ENCODE results near the gene PDE9A.
"Not testable (repeated sequence)": the region's sequence is repeated elsewhere in the genome, so short reads cannot be mapped to it uniquely, and the experiment has no call there.

PDE9A gene

DNA sequence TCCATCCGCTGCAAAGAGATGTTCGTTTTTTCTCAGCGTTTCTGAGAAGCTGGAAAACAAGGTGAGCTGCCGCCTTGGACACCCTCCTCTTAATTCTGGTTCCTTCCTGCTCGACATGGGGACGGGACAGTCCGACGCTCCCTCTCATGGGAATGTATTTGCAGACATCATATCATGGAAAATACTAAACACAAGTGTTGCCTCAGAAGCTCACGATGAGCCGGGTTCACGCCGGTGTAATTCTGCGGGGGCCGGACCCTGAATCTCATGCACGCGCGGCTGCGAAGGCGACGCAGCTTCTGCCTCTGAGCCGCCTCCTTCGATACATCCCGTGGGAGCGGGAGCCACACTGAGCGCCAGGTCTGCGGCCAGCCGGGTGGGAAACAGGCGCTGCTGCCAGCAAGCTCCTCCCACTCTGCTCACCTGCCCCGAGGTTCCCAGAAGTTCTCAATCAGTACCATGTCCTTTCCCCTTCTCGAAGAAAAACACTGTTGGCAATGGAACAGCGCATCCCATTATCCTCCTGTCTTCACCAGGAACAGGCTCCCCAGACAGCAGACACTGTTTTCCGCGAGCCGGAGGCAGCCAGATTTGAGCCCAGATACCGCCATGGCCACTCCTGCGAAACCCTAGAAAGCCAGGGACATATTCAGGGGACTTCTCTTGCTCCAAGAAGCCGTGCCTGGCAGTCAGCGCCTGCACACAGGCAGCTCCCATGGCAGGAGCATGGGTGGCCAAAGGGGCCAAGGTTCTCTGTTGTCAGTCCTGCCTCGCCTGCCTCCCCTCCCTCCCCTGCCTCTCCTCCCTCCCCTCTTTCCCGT lies 127.9 kb downstream of the PDE9A start:
- no peak overlapping the region for H3K27ac ChIP-seq
- DNase-seq (ENCODE audit: low read depth, low spot score) = no peak

DNA sequence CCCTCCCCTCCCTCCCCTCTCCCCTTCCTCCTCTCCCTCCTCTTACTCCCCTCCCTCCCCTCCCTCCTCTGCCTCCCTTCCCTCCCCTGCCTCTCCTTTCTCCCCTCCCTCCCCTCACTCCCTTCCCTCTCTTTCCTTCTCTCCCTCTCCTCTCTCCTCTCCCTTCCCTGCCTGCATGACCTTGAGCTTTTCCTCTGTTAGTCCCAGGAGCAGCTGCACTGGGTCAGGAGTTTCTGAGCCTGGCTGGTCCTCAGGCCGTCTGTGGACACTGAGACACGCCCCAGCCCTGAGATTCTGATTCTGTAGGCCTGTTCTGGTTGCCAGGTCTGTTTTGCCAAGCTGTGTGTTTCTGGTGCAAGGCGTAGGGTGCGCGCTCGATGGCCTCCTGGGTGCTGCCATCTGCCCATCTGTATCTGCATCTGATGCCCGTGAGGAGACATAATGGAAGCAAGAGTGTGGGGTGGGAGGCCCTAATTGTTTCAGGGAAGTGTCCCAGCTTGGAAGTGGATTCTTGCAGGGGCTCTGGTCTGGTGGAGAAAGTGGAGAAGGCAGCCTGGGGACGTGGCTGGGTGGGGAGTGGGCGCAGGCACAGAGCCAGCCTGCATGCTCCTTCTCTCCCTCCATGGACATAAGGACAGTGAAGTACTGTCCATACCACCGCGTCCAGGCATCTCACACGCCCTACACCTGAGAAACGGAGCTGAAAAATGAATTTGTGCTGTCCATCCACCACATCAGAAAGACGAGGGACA lies 128.7 kb downstream of the PDE9A start:
- DNase-seq (ENCODE audit: low read depth, low spot score) = no peak
- H3K27ac ChIP-seq = no peak overlapping the region

DNA sequence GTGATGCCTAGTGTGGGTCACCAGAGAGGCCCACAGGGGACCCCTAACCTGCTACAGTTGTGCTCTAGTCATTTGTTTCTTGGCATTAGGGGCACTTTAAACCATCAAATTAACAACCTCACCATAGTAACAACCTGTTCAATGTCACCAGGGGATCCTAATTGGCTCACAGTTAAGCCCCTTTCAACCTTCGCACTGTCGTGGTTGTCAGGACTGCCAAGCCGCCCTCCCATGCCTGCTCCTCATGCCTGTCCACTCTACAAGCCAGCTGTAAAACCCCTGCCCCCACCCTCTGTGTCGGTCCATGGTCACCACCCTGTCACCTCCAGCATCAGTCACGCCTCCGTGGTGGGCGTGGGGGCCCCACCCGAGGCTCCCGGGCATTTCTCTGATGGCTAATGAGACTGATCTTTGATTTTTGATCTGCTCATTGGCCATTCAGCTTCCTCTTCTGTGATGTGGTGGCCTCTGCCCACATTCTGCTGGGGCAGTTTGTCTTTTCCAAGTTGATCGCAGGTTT lies 129.4 kb downstream of the PDE9A start:
- no peak for DNase-seq (ENCODE audit: low read depth, low spot score)
- no peak overlapping the region for H3K27ac ChIP-seq

DNA sequence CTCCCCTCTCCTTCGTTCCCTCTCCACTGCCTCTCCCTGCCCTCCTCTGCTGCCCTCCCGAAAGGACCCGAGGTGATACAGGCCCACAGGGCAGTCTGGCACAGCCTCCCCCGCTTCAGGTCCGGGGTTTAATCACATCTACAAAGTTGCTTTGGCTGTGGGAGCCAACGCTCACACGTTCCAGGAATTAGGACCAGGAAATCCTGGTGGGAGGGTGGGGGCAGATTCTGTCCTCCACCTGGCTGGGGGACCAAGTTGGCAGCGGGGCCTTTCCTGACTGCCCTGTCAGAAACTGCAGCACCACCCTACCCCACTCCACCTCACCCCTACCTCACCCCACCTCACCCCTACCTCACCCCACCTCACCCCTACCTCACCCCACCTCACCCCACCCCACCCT lies 130.9 kb downstream of the PDE9A start:
- DNase-seq (ENCODE audit: low read depth, low spot score) = no peak
- H3K27ac ChIP-seq = no peak overlapping the region

GRCh38 chr21:42784896-42785451 lies 131.6 kb downstream of the PDE9A start:
- DNase-seq (ENCODE audit: low read depth, low spot score) = no peak
- H3K27ac ChIP-seq = no peak overlapping the region

DNA sequence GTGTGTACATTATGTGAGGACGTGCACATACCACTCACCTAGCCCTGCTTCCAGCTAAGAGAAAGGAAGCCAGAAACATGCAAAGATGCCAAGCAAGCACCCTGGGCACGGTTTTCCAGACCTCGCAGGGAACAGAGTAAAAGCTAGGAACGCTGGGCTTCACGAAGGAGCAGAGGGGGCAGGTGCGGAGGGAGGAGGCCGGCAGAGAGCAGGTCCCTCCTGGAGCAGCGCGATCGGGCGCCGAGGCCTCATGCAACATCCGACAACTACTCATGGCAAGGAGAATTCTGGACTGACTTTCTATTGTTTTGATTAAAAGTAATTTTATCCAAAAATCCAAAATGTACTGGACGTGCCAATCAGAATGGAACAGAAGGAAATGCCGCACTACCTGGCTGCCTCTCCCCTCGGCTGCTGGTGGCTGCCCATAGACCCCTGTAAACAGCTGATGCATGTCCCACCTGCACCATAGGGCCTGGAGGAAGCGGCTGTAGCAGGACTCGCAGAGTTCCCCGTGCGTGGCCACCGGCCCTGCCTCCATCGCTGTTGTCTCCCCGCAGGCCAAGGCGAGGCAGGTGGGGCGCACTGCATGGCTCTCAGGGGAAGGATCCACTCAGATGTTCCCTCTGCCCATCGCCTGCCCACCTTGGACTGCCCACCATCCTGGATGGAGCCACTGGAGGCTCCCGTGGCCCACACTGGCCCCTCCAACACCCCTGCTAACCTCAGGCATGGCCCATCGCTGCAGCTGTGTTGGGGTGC lies 132.4 kb downstream of the PDE9A start:
- no peak overlapping the region for H3K27ac ChIP-seq
- no peak for DNase-seq (ENCODE audit: low read depth, low spot score)

- DNase-seq (ENCODE audit: low read depth, low spot score) = no peak
- no peak overlapping the region for H3K27ac ChIP-seq
Measured at GRCh38 chr21:42786884-42787283, 133.5 kb downstream of the PDE9A start.

DNA sequence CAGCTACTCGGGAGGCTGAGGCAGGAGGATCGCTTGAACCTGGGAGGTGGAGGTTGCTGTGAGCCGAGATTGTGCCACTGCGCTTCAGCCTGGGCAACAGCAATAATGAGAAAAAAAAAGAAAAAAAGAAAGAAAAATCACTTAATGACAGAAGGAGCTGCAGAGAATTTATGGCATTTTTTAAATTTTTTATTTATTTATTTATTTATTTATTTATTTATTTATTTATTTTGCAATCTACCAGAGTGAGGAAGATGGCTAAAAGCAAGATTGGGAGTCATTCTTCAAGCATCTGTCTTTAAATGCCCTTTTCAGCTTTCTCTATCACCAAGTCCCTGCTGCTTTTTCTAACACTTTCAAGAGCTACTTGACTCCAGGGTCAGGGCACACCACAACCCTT lies 134.2 kb downstream of the PDE9A start:
- no peak overlapping the region for H3K27ac ChIP-seq
- DNase-seq (ENCODE audit: low read depth, low spot score) = no peak

DNA sequence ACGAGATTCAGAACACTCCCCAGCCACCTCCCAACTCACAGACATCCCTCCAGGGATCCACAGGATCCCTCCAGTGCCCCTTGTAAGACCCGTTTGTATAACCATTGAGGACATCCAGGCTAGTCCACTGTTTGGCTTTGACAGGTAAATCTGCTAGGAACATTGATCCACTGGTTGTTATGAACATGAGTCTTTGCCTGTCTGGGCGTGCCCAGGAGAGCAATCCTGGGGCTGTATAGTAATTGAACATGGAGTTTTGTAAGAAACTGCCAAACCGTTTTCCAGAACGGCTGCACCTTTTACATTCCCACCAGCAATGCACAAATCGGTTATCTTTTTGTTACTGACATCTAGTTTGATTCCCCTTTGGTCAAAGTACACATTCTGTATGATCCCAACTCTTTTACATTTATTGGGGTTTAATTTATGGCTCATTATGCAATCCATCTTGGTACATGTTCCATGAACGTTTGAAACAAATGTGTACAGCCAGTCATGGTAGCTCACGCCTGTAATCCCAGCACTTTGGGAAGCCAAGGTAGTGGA lies 137.2 kb downstream of the PDE9A start:
- no peak overlapping the region for H3K27ac ChIP-seq
- DNase-seq (ENCODE audit: low read depth, low spot score) = no peak

GRCh38 chr21:42793774-42794173 lies 140.4 kb downstream of the PDE9A start:
- no peak for DNase-seq (ENCODE audit: low read depth, low spot score)
- H3K27ac ChIP-seq = no peak overlapping the region

DNA sequence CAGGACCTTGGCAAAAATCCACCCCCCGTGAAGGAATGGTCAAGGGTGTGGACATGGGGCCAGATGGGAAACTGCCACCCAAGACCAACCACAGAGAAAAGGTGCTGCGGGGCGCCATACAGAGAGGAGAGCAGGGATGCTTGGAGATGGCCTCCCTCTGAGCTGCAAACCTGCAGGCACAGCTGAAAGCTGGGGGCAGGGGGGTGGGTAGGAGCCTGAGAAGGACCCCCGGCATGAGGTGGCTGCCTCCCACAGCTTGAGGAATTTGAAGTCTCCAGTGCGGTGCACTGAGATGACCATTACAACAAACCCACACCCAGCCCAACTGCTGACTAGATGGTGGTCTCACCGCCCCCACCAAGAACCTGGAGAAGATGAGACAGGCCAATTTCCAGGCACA lies 141.1 kb downstream of the PDE9A start:
- H3K27ac ChIP-seq = no peak overlapping the region
- no peak for DNase-seq (ENCODE audit: low read depth, low spot score)

DNA sequence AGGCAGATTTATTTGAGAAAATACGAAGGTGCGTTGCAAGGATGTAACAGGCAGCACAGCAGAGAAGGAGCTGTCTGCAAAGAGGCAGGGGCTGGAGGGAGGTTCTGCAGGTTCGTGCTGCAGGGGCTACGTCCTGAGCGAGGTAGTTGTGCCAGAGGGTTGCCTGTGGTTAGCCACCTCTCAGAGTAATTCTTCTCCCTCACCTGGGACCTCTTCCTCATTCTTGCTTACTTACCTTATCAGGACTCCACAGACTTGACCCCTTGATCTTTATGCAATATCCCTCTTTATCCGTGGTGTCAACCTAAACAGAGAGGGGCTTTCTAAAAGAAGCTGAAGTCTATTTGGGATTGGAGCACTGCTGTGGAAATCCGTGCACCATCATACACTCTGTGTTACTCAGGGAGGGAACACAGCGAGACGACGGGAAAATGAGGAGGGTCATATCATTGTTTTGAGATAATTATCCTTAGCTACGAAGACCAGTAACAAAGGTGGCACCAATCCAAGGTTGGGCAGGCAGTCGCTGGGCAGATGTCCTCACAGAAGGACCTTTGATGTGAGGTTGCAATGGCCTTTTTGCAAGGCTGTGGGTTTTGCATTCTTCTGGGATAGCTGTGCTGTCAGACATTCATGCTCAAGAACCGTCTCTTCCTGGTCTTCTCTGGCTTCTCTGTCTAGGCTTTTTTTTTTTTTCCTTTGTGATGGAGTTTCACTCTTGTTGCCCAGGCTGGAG lies 143.1 kb downstream of the PDE9A start:
- DNase-seq (ENCODE audit: low read depth, low spot score) = no peak
- H3K27ac ChIP-seq = no peak overlapping the region

DNA sequence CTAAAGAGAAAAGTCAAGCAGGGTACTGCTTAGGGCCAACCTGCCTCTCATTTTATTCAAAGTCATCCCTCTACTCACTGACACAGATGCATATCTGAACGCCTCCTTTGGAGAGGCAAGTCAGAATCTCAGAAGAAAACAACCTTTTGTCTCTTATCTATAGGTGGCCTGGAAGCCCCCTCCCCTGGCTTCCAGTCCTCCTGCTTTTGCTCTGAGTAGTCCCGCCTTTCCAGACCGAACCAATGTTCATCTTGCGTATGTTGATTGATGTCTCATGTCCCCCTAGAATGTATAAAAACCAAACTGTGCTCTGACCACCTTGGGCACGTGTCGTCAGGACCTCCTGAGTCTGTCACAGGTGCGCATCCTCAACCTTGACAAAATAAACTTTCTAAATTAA lies 144.1 kb downstream of the PDE9A start:
- DNase-seq (ENCODE audit: low read depth, low spot score) = no peak
- H3K27ac ChIP-seq = no peak overlapping the region

- H3K27ac ChIP-seq = no peak overlapping the region
- DNase-seq (ENCODE audit: low read depth, low spot score) = no peak
Measured at GRCh38 chr21:42798106-42798505, 144.7 kb downstream of the PDE9A start.

GRCh38 chr21:42799516-42799915 lies 146.1 kb downstream of the PDE9A start:
- DNase-seq (ENCODE audit: low read depth, low spot score) = peak; percentile 49
- H3K27ac ChIP-seq = peak overlapping the region; percentile 60

DNA sequence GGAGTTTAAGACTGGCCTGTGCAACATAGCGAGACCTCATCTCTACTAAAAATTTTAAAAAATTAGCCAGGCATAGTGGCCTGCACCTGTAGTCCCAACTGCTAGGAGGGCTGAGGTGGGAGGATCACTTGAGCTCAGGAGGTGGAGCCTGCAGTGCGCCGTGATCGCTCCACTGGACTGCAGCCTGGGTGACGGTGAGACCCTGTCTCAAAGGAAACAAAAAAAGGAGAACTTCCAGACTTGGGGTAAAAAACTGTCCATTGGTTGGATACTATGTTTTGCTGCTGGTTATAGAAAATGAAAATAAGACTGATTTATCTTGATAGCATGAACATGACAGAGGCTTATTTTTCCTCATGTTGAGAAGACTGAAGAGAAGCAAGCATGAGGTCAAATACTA lies 146.5 kb downstream of the PDE9A start:
- no peak for DNase-seq (ENCODE audit: low read depth, low spot score)
- H3K27ac ChIP-seq = peak overlapping the region; percentile 60

GRCh38 chr21:42801616-42802015 lies 148.2 kb downstream of the PDE9A start:
- not testable (repeated sequence) for H3K27ac ChIP-seq

GRCh38 chr21:42806509-42807140 lies 153.2 kb downstream of the PDE9A start:
- no peak for DNase-seq (ENCODE audit: low read depth, low spot score)
- no peak overlapping the region for H3K27ac ChIP-seq

More at GRCh38 chr21:42801616-42802015, 148.2 kb downstream of the PDE9A start:
- DNase-seq (ENCODE audit: low read depth, low spot score) = not testable (repeated sequence)
